ENCODE data around the gene FOXA1.

- TF ChIP-seq CTCF (IDR thresholded peaks at IDR 0.05) (no peak), EZH2 (IDR thresholded peaks at IDR 0.05; ENCODE audit: borderline replicate concordance, insufficient read depth, low read depth, low read length, poor library complexity, severe bottlenecking) (no peak)
These were observed 47.1 kb upstream of the FOXA1 start for GRCh38 chr14:37642125-37642524.
